Measurements from ENCODE around the gene NOX5.
"Not testable (repeated sequence)": the region's sequence is repeated elsewhere in the genome, so short reads cannot be mapped to it uniquely, and the experiment has no call there.

- TF ChIP-seq, protein P1, sequence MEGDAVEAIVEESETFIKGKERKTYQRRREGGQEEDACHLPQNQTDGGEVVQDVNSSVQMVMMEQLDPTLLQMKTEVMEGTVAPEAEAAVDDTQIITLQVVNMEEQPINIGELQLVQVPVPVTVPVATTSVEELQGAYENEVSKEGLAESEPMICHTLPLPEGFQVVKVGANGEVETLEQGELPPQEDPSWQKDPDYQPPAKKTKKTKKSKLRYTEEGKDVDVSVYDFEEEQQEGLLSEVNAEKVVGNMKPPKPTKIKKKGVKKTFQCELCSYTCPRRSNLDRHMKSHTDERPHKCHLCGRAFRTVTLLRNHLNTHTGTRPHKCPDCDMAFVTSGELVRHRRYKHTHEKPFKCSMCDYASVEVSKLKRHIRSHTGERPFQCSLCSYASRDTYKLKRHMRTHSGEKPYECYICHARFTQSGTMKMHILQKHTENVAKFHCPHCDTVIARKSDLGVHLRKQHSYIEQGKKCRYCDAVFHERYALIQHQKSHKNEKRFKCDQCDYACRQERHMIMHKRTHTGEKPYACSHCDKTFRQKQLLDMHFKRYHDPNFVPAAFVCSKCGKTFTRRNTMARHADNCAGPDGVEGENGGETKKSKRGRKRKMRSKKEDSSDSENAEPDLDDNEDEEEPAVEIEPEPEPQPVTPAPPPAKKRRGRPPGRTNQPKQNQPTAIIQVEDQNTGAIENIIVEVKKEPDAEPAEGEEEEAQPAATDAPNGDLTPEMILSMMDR (IDR thresholded peaks at IDR 0.05) = not testable (repeated sequence)
- TF ChIP-seq POLR2A (IDR thresholded peaks at IDR 0.05); POLR2AphosphoS5 (IDR thresholded peaks at IDR 0.05; ENCODE audit: insufficient read depth in 1 of 2, low read depth in 1 of 2): not testable (repeated sequence)
Observed at GRCh38 chr15:69069290-69069689, 54.8 kb downstream of the NOX5 start.

Data from vagina (tissue), 2 donors.